Neural progenitor cell (in vitro differentiated cells): Measurements from ENCODE around the gene STEEP1.

Source experiments
- EZH2phosphoT487 ChIP-seq: fragments of 200-600 bp; sonication (generic); IDR thresholded peaks from 2 replicates; pipeline ENCODE4 v1.6.1; 2017; ENCODE audit warnings: antibody characterized with exemption
- TF ChIP-seq, protein P1 (sequence below): fragments of 200-600 bp; sonication (generic); IDR thresholded peaks from 2 replicates; pipeline ENCODE4 v1.5.1; 2017; ENCODE audit warnings: antibody characterized with exemption, mild to moderate bottlenecking

DNA sequence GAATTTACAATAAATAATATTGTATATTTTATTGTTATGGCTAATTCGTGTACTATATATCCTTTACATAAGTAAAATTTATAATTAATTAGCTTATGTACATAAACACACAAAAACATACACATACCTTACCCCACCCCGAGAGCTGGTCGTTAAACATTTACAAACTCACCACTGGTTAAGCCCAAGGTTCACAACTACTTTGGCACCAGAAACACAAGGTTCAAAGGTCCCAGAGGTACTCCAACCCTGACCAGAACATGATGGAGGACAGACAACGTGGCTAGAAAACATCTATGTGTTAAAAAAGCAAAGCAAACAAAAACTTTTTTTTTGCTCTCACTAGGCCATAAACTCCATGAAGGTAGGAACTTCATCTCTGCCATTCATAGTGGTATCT is 59.3 kb downstream of the STEEP1 start:
- TF ChIP-seq, protein P1, sequence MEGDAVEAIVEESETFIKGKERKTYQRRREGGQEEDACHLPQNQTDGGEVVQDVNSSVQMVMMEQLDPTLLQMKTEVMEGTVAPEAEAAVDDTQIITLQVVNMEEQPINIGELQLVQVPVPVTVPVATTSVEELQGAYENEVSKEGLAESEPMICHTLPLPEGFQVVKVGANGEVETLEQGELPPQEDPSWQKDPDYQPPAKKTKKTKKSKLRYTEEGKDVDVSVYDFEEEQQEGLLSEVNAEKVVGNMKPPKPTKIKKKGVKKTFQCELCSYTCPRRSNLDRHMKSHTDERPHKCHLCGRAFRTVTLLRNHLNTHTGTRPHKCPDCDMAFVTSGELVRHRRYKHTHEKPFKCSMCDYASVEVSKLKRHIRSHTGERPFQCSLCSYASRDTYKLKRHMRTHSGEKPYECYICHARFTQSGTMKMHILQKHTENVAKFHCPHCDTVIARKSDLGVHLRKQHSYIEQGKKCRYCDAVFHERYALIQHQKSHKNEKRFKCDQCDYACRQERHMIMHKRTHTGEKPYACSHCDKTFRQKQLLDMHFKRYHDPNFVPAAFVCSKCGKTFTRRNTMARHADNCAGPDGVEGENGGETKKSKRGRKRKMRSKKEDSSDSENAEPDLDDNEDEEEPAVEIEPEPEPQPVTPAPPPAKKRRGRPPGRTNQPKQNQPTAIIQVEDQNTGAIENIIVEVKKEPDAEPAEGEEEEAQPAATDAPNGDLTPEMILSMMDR: no peak
- no peak for TF ChIP-seq EZH2phosphoT487
